ENCODE measurements around the gene GSDME.
"Not testable (repeated sequence)": the region's sequence is repeated elsewhere in the genome, so short reads cannot be mapped to it uniquely, and the experiment has no call there.

GSDME gene

GRCh38 chr7:24757353-24758275 lies at the start of gene GSDME:
Gene GSDME, minus strand, starts transcription at chr7:24757464. Its CDS starts 7,690 bp downstream, at chr7:24749774.
- no peak for DNase-seq (ENCODE audit: low read depth, low spot score)

DNA sequence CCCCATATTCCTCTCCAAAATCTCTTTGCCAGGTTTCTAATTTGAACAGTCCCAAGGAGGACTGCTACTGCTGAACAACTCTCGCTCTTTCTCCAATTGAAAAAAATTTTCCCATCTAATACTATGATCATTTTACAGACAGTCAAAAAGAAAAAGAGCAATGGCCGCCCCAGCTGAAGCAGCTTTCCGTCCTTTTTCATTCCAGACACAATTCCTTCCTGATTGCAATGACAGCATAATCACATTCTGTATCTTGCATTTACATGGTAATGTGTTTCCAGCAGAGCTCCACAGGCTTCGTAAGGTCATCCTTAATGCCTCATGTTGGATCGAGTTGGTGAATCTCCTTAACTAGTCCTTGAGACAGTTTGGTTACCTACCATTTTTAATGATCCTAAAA lies 45.0 kb upstream of the GSDME start:
- DNase-seq (ENCODE audit: low read depth, low spot score) = no peak

- DNase-seq (ENCODE audit: low read depth, low spot score) = no peak
Measured at GRCh38 chr7:24801883-24802282, 44.6 kb upstream of the GSDME start.

- DNase-seq (ENCODE audit: low read depth, low spot score) = no peak
Measured at GRCh38 chr7:24800667-24801066, 43.4 kb upstream of the GSDME start.

DNA sequence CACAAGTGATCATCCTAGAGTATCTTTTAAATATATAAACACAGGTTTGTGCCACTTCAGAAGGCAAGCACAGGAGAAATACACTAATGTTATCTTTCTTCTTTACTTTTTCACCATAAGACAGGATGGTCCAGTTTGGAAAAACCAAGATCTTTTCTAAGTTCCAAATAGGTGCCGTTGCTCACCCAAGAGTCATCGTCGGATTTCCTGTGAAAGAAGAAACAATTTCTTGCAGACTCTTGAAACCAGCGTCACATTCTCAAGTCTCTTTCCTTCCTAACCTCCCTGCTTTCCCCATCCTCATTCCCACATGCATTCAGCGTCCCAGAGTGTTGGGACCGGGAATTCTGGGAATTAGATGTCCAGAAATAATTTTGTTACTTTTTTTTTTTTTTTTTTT lies 42.8 kb upstream of the GSDME start:
- no peak for DNase-seq (ENCODE audit: low read depth, low spot score)

DNA sequence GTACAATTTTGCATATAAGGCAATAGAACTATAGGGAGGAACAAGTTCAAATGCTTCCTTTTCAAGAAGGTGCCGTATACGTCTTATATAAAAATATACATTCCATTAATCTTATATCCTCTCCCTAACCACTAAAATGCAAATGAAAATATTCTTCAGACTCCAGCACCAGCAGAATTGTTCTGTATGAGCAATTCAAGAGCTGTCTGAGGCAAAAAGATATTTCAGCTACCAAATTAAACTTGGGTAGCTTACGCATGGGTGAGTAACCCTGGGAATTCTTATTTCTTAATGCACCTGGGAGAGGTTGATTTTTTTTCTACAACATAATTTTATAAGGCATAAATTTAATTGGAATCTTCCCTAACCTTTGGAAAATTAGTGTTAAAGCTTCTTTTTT lies 42.2 kb upstream of the GSDME start:
- no peak for DNase-seq (ENCODE audit: low read depth, low spot score)

- no peak for DNase-seq (ENCODE audit: low read depth, low spot score)
Measured at GRCh38 chr7:24798261-24798660, 41.0 kb upstream of the GSDME start.

GRCh38 chr7:24797270-24797669 lies 40.0 kb upstream of the GSDME start:
- no peak for DNase-seq (ENCODE audit: low read depth, low spot score)

DNA sequence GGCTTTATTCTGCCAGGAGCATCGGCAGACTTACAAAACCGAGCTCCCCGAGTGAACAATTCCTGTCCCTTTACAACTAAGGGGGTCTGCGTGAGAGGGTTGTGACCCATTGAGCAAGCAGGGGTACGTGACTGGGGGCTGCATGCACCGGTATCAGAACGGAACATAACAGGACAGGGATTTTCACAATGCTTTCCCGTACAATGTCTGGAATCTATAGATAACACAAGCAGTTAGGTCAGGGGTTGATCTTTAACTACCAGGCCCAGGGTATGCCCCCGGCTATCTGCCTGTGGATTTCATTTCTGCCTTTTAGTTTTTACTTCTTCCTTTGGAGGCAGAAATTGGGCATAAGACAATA lies 38.1 kb upstream of the GSDME start:
- no peak for DNase-seq (ENCODE audit: low read depth, low spot score)

GRCh38 chr7:24794751-24795406 lies 37.6 kb upstream of the GSDME start:
- DNase-seq (ENCODE audit: low read depth, low spot score) = not testable (repeated sequence)

GRCh38 chr7:24793982-24794648 lies 36.9 kb upstream of the GSDME start:
- no peak for DNase-seq (ENCODE audit: low read depth, low spot score)

- DNase-seq (ENCODE audit: low read depth, low spot score) = no peak
Measured at GRCh38 chr7:24788961-24789576, 31.8 kb upstream of the GSDME start.

- DNase-seq (ENCODE audit: low read depth, low spot score) = no peak
Measured at GRCh38 chr7:24788075-24788474, 30.8 kb upstream of the GSDME start.

- DNase-seq (ENCODE audit: low read depth, low spot score) = no peak
Measured at GRCh38 chr7:24786941-24787340, 29.7 kb upstream of the GSDME start.

GRCh38 chr7:24786306-24786705 lies 29.0 kb upstream of the GSDME start:
- DNase-seq (ENCODE audit: low read depth, low spot score) = no peak

DNA sequence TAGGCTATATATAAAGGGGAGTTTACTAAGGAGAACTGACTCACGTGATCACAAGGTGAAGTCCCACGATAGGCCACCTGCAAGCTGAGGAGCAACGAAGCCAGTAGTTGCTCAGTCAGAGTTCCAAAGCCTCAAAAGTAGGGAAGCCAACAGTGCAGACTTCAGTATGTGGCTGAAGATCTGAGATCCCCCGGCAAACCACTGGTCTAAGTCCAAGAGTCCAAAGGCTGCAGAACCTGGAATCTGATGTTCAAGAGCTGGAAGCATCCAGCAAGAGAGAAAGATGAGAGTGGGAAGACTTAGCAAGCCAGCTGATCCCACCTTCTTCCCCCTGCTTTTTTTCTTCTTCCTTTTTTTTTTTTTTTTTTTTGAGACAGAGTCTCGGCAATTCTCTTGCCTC lies 27.0 kb upstream of the GSDME start:
- DNase-seq (ENCODE audit: low read depth, low spot score) = no peak

GRCh38 chr7:24783698-24784097 lies 26.4 kb upstream of the GSDME start:
- DNase-seq (ENCODE audit: low read depth, low spot score) = no peak

DNA sequence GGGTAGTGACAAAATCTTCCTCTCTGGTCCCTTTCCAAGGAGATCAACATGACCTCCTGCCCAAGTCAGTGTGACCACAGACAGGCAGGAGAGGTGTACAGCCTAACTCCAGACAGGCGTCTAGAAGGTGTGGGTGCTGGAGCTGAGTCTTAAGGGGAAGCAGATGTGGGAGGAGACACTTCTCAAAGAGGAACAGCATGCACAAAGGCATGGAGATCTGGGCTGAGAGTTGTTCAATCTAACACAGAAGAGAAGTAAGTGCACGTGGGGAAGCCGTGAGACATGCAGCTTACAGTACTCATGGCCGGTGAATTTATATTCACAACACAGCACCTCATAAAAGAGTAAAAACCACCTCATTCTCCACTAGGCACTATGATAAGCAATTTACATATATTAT lies 23.8 kb upstream of the GSDME start:
- no peak for DNase-seq (ENCODE audit: low read depth, low spot score)

DNA sequence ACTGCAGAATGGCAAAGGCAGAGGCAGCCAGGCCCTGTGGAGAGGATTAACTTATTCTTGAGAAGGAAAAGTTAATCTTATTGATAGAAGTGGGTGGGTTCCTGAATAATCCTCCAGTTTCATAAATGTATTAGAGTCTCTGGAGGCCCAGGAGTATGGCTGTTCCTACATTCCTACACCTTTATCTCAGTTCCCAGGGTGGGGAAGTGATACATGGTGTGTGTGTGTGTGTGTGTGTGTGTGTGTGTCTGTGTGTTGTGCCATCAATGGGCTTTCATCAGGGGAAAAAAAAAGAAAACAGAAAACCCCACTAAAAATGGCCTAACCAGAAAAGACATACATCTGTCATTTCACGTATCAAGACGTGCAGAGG lies 22.0 kb upstream of the GSDME start:
- DNase-seq (ENCODE audit: low read depth, low spot score) = no peak

GRCh38 chr7:24778543-24779282 lies 21.4 kb upstream of the GSDME start:
- DNase-seq (ENCODE audit: low read depth, low spot score) = no peak

GRCh38 chr7:24777806-24778205 lies 20.5 kb upstream of the GSDME start:
- DNase-seq (ENCODE audit: low read depth, low spot score) = no peak

Measured in iPS DF 19.7 (cell line).